ENCODE data around the gene FAM170B.

The FAM170B gene

DNA sequence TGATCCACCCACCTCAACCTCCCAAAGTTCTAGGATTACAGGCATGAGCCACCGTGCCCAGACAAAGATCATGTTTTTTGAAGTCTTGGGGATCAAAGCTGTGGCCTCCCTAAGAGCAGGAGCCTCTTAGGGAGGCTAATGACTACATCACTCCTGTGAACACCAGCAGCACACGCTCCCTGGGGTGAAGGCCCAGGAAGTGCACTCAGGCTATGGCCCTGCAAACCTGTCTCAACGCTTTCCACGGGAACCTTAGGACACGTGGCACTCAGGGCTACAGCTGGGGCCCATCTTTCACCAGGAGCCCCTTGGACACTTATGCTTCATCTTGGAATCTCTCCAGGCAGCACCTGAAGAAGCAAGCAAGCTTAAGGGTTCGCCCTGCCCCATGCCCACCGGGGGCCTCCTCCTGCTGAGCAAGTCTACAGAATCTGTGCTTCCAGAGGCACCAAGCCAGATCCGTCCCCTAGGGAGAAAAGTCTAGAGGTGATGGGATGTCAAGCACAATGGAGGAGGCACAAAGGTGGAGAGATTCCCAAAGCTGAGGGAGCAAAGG, 36.9 kb downstream of the FAM170B start:
- DNase-seq = no peak

DNA sequence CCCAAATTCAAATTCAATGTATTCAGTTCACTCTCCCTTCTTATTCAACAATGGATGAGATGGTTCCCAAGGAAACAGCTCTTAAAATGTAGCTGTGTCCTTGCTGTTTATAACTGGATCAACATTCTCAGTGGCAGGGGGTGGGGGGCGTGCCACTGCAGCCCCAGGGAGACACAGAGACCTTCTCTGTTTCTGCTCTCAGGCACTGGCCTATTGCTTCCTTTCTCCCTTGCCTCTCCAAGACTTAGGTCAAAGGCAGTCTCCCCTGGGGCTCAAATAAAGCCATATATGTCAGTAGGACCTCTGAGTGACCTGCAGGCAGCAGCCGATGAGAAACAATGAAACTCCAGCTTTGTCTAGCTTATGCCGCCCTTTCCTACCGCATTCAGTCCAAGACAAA, 39.2 kb downstream of the FAM170B start:
- no peak for DNase-seq

DNA sequence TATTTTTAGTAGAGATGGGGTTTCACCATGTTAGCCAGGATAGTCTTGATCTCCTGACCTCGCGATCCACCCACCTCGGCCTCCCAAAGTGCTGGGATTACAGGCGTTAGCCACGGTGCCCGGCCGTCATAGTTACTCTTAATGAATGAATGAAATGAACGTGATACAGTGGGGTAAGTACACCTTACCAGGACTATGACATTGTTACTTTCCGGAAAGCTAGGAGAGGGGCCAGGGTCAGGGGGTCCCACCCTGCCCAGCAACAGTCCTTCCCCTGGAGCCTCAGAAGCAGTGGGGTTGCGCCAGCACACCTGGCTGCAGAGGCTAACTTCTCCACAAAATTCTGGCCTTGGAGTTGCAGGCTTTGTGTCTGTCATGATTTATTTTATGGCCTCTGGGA, 39.9 kb downstream of the FAM170B start:
- no peak for DNase-seq

DNA sequence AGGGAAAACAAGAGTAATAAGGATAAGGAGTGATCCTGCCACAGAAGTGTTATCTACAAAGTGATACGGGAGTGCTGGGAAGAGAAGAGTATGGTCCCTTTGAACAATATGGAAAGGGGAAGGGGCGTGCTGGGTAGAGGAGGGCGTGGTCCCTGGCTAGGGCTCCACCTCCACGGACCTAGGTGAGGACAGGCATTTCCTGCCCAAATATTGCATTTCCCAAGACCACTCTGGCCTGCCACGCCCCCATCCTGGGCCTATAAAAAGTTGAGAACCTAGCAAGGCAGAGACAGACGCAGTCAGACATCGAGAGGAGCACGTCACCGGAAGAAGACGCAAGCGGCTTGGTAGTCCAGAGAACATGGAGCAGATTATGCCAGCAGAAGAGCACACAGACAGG, 41.3 kb downstream of the FAM170B start:
- no peak for DNase-seq

DNA sequence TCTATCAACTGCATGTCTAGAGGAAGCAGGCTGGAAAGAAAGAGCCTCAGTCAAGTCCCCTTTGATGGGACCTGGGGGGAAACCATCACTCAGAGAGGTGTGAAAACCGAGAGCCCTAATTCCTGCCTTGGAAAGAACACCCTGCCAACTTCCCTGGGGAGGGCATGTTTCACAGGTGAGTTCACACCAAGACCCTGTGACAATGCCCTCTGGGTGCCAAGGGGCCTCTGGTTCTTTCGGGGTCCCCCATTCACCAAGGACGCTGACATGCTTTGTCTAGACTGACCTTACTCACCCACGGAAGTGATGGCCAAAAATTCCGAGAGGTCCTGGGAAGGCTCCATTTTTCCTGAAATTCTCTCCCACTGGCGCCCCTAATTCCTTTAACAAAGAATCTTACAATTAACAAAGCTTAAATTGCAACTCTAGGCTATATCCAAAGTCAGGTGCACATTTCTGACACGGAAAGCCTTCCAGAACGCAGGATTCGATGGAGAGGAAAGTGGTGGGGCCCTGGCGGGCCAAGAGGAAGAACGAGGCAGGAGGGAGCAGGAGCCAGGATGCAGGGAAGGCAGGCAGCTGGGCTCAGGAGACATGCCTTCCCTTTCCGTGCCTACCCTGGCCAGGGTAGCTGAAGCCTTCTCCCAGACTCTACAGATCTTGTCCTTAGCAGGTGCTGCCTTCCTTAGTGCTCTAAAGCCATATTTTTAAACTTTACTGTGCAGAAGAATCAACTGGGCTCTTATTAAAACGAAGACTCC, 42.2 kb downstream of the FAM170B start:
- DNase-seq = no peak

DNA sequence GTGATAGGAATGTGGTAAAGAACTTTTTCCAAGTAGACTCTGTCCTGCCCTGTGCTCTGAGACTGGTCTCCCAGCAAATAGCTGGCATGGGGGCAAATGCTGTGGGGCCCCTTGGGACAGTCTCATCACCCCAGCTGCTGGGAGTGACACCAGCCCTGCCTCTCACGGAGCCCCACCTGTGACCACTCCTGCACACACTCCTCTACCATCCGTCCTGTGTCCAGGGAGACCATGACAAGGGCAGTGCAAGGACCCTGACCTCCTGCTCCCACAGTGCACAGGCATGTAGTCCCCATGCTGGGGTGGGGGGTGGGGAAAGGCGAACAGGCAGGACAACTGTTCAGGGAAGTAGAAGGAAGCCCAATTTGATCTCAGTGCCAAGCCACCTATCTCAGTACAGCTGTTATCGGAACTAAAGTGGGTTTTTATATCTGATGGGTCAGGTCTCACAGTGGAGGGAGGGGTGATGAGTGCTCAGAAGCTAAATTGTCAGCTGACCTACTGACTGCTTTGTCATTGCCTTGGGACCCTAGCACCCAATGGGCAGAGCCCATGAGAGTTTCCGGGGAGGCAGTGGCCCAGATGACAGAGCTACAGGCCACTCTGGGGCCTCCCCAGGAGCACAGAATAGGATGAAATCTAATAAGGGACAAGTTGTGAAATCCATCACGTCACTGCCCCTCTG, 43.0 kb downstream of the FAM170B start:
- no peak for DNase-seq

DNA sequence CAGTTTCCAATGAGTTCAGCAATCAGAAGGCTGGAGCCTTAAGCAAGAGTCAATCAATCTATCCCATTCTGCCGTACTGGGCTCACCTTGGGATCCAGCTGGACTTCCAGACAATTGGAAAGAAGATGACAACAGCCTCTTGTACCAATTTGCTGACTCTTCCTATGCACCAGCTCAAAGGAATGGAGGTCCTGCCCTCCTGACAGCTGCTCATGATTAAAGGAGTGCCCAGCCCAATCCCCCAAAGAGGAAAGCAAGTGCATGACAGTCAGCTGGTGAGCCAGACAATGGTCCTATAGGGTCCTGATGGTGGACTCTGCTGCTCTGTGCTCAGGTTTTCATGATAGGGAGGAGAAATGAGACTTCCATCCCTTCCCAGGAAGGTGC, 43.6 kb downstream of the FAM170B start:
- no peak for DNase-seq

DNA sequence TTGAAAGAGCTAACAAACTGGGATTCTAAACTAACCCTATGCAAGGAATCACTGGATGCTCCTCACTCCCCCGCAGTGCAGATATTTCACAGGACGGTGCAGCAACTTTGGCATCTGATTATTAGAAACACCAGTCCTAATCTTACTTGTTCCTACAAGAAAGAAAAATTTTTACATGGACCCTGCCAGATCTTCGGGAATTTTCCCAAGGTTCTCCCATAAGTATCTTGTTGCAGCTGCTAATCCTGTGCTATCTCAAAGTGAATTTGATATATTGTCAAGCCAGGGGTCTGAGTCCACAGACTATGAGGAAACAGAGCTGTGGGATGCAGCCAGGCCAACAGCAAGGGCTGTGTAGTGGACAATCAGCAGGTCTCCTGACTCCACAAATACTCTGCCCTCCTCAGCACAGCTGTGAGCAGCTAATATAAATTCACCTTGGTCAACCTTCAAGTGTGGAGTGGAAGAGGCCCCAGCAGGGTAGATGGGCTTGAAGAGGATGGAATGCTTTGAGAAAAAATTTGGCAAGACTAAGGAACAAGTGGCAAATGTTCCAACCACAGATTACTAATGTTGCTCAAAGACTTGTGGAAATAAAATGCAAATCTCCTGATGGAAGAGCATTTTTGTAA, 44.1 kb downstream of the FAM170B start:
- DNase-seq = no peak

DNA sequence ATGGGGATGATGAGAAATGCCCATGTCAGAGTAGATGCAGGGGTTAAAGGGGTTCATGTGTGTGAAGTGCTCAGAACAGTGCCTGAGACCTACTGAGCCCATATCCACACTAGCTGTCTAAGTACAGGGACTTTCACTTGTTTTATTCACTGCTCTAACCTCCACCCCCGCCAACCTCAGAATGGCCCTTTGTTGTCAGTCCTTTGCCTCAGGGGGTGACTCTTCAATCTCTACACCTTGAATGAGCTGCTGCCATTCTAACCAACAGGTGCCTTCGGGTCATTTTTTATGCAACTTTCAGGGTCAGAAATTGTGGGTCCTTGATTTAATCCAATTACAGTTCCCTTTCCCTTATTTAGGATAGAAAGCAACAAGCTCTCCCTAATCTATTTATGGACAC, 44.7 kb downstream of the FAM170B start:
- DNase-seq = no peak

DNA sequence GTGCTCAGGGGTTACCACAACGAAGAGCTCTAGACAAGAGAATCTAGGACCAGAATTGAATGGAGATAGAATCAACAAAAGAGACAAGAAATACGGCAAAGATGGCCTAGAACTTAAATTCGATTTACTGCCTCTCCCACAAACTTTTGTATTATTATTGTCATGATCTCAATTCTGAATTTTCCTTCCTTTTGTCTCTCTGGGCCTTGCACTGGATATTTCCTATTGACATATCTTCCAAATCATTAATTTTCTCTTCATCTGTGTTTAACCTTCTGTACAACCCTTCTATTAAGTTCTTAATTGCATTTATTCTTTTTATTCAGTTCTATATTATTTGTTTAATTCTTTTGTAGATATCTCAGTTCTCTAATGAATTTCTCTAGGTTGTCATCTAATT, 46.9 kb downstream of the FAM170B start:
- DNase-seq = no peak

DNA sequence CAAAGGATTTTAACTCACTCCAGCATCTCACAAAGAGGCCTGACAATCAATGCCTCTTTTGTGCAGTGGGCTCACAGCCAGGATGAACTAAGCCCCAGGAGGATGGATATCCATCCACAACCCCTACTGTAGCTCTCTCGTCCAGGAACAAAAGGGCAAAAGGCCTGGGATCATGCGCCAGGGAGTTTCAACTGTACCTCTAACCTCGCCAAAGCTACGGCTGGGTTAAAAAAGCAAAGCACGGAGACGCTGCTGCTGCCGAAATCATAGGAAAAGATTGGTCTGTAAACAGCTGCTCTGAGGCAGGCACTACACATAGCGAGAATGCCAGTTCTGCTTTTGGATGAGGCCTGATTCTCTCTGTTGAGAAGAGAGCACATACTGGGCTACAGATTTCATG, 50.6 kb downstream of the FAM170B start:
- no peak for DNase-seq

DNA sequence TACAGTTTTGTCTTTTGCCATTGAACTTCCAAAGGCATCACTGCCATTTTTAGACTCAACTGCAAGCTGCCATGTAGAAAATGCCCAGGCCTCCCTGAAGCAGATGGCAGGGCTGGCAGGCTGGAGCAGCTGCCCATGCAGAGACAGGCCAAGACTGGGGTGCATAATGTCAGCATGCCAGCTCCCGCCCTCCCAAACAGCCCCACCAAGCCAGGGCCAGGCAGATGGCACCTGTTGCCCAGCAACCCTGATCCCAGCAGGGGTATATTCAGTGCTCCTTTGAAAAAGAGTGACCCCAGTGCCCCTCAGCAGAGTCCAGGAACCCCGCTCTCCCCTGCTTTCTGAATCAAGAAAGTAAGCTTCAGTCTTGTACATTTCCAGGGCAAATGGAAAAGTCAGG, 51.1 kb downstream of the FAM170B start:
- no peak for DNase-seq

DNA sequence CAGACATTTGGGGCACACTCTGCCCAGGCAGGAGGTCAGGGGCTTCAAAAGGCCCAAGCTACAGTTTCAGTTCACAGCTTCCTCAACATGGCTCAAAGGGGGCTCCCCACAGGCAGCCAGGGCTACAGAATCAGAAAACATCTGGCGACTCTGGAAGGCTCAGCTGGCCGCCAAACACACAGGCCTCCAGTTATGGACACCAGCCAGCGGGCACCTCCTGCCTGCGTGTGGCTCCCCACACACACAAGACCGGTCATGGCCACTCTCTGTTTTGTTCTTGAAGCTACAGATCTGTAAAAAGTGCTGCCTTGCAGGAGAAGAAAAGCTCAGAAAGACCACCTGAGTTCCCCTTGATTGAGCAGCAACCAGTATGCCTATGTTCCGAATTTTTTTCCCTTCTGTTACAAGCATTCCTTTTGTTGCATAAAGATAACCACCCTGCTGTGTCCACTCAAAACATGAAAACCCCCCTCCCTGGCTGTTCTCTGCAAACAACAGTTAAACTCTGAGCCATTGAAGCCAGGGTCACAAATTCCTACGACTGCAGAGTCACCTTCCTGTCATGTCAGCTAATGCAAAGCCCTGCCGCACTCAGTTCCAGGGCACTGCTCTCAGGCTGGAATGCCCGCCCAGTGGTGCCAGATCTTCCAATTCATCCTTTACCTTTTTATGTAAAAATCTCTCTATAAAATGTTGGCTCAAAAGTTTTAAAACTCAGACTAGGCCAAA, 52.1 kb downstream of the FAM170B start:
- no peak for DNase-seq

Measured in CD4-positive, alpha-beta T cell treated with Interleukin-17A for 1 hour (primary cell).